K562 (cell line): Measurements from ENCODE around the gene HGS. TPM values are rescaled to one million over a fixed set of nuclear protein-coding genes. Genes with fewer than 3 reads are reported as not detected.

Experiments
- ATAC-seq: fragments of 200-7000 bp; cut with Tn5 transposase; 3 replicates; pipeline ENCODE4 v1.9.1; 2020; ENCODE audit warnings: moderate library complexity
- BruUV-seq: library from RNA; stranded (reverse); fragments of 400-500 nt; replicated peaks from 2 replicates; lab custom pipeline; 2021; lab: Mats Ljungman, UMichigan
- CTCF ChIA-PET: fragments of 300-600 bp; formaldehyde crosslinking; extraction: SDS; loops from one replicate; lab custom pipeline; 2021; ENCODE audit warnings: low intra/inter-chr PET ratio; lab: Yijun Ruan, JAX
- POLR2A ChIA-PET: fragments of 300-600, 350-650 bp; sonication (Branson Sonifier 250); formaldehyde crosslinking; extraction: SDS; loops from one replicate; lab custom pipeline; 2021; ENCODE audit warnings: antibody characterized with exemption, inconsistent platforms; lab: Yijun Ruan, JAX
- DNase-seq, 4 experiments: peaks; one replicate each; pipeline versions ENCODE4 v3.0.0 to v3.0.0-alpha.2; 2011 to 2018; ENCODE audit warnings: low spot score in 3 of 4, mixed read lengths in 3 of 4; ENCODE audit errors: extremely low read depth in 1 of 4
- FAIRE-seq: peaks from 2 replicates; lab custom pipeline; 2011; peaks lifted over from hg19 to GRCh38; lab: Jason Lieb, UNC
- H2AFZ ChIP-seq: 2 replicates; pipeline ENCODE4 v1.6.0; 2011; ENCODE audit warnings: low read depth, low read length, control low read depth, inconsistent platforms
- H3K27ac ChIP-seq: fragments of 200-600 bp; 3 replicates; pipeline ENCODE4 v1.8.0; 2011; ENCODE audit warnings: low read depth, mild to moderate bottlenecking, control low read depth, inconsistent platforms, low read length, moderate library complexity, mixed read lengths; ENCODE audit errors: extremely low read depth
- H3K27me3 ChIP-seq, 2 experiments: fragments of 300-600 bp in 1 of 2; 2 replicates in 1 of 2; 3 replicates in 1 of 2; pipeline versions ENCODE4 v1.6.0 to v1.8.0; 2011; ENCODE audit warnings: inconsistent platforms in 2 of 2, low read length in 2 of 2, mild to moderate bottlenecking in 1 of 2, mixed read lengths in 1 of 2, moderate library complexity in 1 of 2; ENCODE audit not compliant: control insufficient read depth in 2 of 2, insufficient read depth in 2 of 2
- H3K36me3 ChIP-seq: fragments of 300-600 bp; 3 replicates; pipeline ENCODE4 v1.8.0; 2011; ENCODE audit warnings: mild to moderate bottlenecking, low read length, inconsistent platforms; ENCODE audit not compliant: control insufficient read depth, insufficient read depth
- H3K4me1 ChIP-seq, 2 experiments: fragments of 200-600 bp in 1 of 2; replicated peaks in 1 of 2; 2 replicates in 1 of 2; 3 replicates in 1 of 2; pipeline versions ENCODE4 v1.5.1 to v1.8.0; 2011; ENCODE audit warnings: inconsistent platforms in 2 of 2, low read length in 2 of 2, mild to moderate bottlenecking in 1 of 2, mixed read lengths in 1 of 2, moderate library complexity in 1 of 2; ENCODE audit not compliant: control insufficient read depth in 2 of 2, insufficient read depth in 2 of 2
- H3K4me2 ChIP-seq: 2 replicates; pipeline ENCODE4 v1.6.1; 2011; ENCODE audit warnings: low read length, control low read depth, inconsistent platforms, mixed read lengths; ENCODE audit not compliant: insufficient read depth
- H3K4me3 ChIP-seq: fragments of 200-600 bp; sonication (generic), shearing (Covaris generic); 2 replicates; pipeline ENCODE4 v1.5.1; 2016; ENCODE audit warnings: control low read depth, inconsistent platforms
- H3K79me2 ChIP-seq: fragments of 200-600 bp; 3 replicates; pipeline ENCODE4 v1.8.0; 2011; ENCODE audit warnings: low read length, inconsistent platforms; ENCODE audit not compliant: control insufficient read depth, insufficient read depth
- H3K9ac ChIP-seq, 2 experiments: 2 replicates each; pipeline versions ENCODE4 v1.6.0 to v1.6.1; 2011; ENCODE audit warnings: low read depth in 2 of 2, low read length in 2 of 2, control low read depth in 1 of 2, inconsistent platforms in 1 of 2, mild to moderate bottlenecking in 1 of 2, mixed read lengths in 1 of 2; ENCODE audit not compliant: insufficient read depth in 1 of 2
- H3K9me1 ChIP-seq: one replicate; pipeline ENCODE4 v1.6.0; 2011; ENCODE audit warnings: inconsistent platforms, mild to moderate bottlenecking, low read length, moderate library complexity; ENCODE audit not compliant: control insufficient read depth, insufficient read depth
- H3K9me3 ChIP-seq: replicated peaks from 2 replicates; pipeline ENCODE4 v1.5.1; 2011; ENCODE audit warnings: low read depth, low read length, inconsistent platforms; ENCODE audit not compliant: control insufficient read depth, insufficient read depth
- H4K20me1 ChIP-seq: replicated peaks from 2 replicates; pipeline ENCODE4 v1.6.1; 2011; ENCODE audit warnings: low read length, inconsistent platforms, mixed read lengths; ENCODE audit not compliant: control insufficient read depth, insufficient read depth
- CUX1 ChIP-seq: fragments of 200-800 bp; sonication (Bioruptor generic); IDR thresholded peaks from 2 replicates; pipeline ENCODE4 v1.6.1; 2016; ENCODE audit warnings: missing genetic modification characterization, missing compliant biosample characterization
- EGR1 ChIP-seq: fragments of 450-650 bp; conservative IDR thresholded peaks from 2 replicates; pipeline ENCODE4 v1.6.1; 2017; ENCODE audit warnings: mild to moderate bottlenecking
- FOXK2 ChIP-seq, 2 experiments: fragments of 450-650 bp; IDR thresholded peaks in 1 of 2; conservative IDR thresholded peaks in 1 of 2; 2 replicates each; pipeline ENCODE4 v1.6.1; 2016; ENCODE audit warnings: low read depth in 2 of 2, mild to moderate bottlenecking in 1 of 2
- HBP1 ChIP-seq: fragments of 450-650 bp; formaldehyde crosslinking; IDR thresholded peaks from 2 replicates; pipeline ENCODE4 v1.4.0; 2022; ENCODE audit warnings: missing genetic modification characterization
- MTA3 ChIP-seq: fragments of 450-650 bp; formaldehyde crosslinking; IDR thresholded peaks from 2 replicates; pipeline ENCODE4 v1.6.1; 2017; ENCODE audit warnings: mild to moderate bottlenecking, borderline replicate concordance
- ZNF609 ChIP-seq: sonication (generic); formaldehyde crosslinking; IDR thresholded peaks from 2 replicates; pipeline ENCODE4 v1.8.1; 2023; ENCODE audit warnings: missing genetic modification reagents, mild to moderate bottlenecking, borderline replicate concordance
- WGBS: fragments of 100-300 bp; shearing (Covaris generic); methylation state at CpG from one replicate; pipeline ENCODE4 v1.1.6; 2016; ENCODE audit warnings: low coverage, mixed read lengths; ENCODE audit not compliant: insufficient coverage; ENCODE audit errors: missing lambda C conversion rate; 5-methylcytosine and 5-hydroxymethylcytosine counted together
- in situ Hi-C: fragments of 300-500 bp; cut with MboI; formaldehyde crosslinking; loops from 4 replicates; pipeline ENCODE4 v1.15.0; 2018; ENCODE audit warnings: inconsistent platforms, mixed read lengths
- intact Hi-C: fragments of 100-400 bp; cut with micrococcal nuclease; formaldehyde crosslinking; loops from 2 replicates; pipeline ENCODE4 v1.14.2; 2022
- polyA plus RNA-seq, 8 experiments: library from polyadenylated mRNA; depleted of rRNA in 4 of 8; stranded (reverse) in 5 of 8; unstranded in 3 of 8; fragments of >200 nt; fragmentation: Nextera tagmentation in 2 of 8; fragmentation: Illumina TruSeq in 1 of 8; extraction: Ambion mirVana in 2 of 8; extraction: Trizol in 1 of 8; gene quantifications; 2 replicates each; pipeline versions ENCODE4 v1.2.1 to v1.2.3, GENCODE V29; 2011 to 2014; ENCODE audit warnings: inconsistent platforms in 1 of 8, missing spikeins in 1 of 8
- total RNA-seq, 7 experiments: library from RNA; depleted of rRNA in 6 of 7; stranded (reverse); fragments of >200 nt in 6 of 7; fragmentation: Illumina TruSeq in 2 of 7; extraction: Trizol in 2 of 7; gene quantifications; 2 replicates each; pipeline versions ENCODE4 v1.2.1 to v1.2.3, GENCODE V29; 2011 to 2021; ENCODE audit warnings: low replicate concordance in 1 of 7

Gene HGS
- total and polyA plus RNA-seq, 9 of the 15 experiments (the other 6 are each of a cell fraction or from before 2014, with no cell fraction given): 3.9 to 176 (median 77.1) TPM

GRCh38 chr17:81741594-81742452, 58.0 kb downstream of the HGS start:
- H3K9me3 ChIP-seq: no peaks in the 10 kb centered on the region
- H3K4me1 ChIP-seq: peaks cover 15 to 34% of the 10 kb centered on the region in 2 experiments
- H3K36me3 ChIP-seq: no peaks in the 10 kb centered on the region
- no peaks in the 10 kb centered on the region for H3K27me3 ChIP-seq
- ChIA-PET POLR2A (interaction anchor here (1.4 kb wide), 1 partner anchor 12 kb away, joined by 7 read pairs; no protein-coding TSS in a partner anchor), CTCF (no interaction called here)
- intact Hi-C loops: no loop called here
- BruUV-seq: no TSS peak
- H3K4me3 ChIP-seq: no peak overlapping the region
- H3K79me2 ChIP-seq: no peaks in the 10 kb centered on the region
- FAIRE-seq: no peak
- no peaks in the 10 kb centered on the region for H4K20me1 ChIP-seq
- in situ Hi-C loops: no loop called here
- no peak overlapping the region for H3K27ac ChIP-seq
- 17% methylated on average over 19 of the region's 26 CpGs for WGBS
- peak in 3 of 4 experiments; percentile 59 to 77 (median 69) for DNase-seq
- no peak overlapping the region; the same call in 1 of the 2 replicates for H2AFZ ChIP-seq
- H3K9ac ChIP-seq: peak overlapping the region in 1 of 2 experiments; percentile 73; a peak in 2 of 4 replicates
- H3K9me1 ChIP-seq: no peaks in the 10 kb centered on the region
- peak overlapping the region; percentile 34; the same call in 1 of the 2 replicates for H3K4me2 ChIP-seq
- ATAC-seq: peak; percentile 71
- peak; percentile 32; the same call in 1 of the 2 replicates for TF ChIP-seq EGR1
- 0 out of 2 replicates have a peak, but pooled peaks have one; percentile 39 for TF ChIP-seq MTA3
- TF ChIP-seq HBP1 (CRISPR knock-in tag): peak; percentile 68; the same call in 1 of the 2 replicates
- TF ChIP-seq CUX1 (CRISPR knock-in tag): no peak
- 0 out of 4 replicates have a peak, but pooled peaks of 1 of the 2 experiments have one; percentile 28 for TF ChIP-seq FOXK2 (conservative IDR thresholded peaks at IDR 0.05 in 1 of 2, IDR thresholded peaks at IDR 0.05 in 1 of 2; ENCODE audit: low read depth in 2 of 2)
- TF ChIP-seq ZNF609: no peak
